ENCODE data around the gene ZDHHC11.
"Not testable (repeated sequence)": the region's sequence is repeated elsewhere in the genome, so short reads cannot be mapped to it uniquely, and the experiment has no call there.

Gene ZDHHC11

DNA sequence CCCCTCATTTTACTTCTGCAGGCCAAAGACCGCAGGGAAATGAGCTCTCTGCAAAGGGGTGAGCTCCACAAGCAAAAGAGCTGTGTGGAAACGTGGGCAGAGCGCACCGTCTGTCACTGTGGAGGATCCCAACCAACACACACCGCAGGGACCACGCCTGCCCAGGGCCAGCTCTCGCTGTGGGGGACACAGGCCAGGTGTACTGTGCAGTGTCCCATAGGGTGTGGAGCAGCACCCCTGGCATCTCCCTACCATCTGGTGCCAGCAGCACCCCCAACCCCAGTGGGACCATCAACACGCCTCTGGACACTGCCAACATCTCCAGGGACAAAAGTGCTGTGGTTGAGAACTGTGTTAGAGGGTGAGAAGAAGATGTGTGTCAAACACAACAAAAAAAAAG is 27.9 kb upstream of the ZDHHC11 start:
- not testable (repeated sequence) for DNase-seq

DNA sequence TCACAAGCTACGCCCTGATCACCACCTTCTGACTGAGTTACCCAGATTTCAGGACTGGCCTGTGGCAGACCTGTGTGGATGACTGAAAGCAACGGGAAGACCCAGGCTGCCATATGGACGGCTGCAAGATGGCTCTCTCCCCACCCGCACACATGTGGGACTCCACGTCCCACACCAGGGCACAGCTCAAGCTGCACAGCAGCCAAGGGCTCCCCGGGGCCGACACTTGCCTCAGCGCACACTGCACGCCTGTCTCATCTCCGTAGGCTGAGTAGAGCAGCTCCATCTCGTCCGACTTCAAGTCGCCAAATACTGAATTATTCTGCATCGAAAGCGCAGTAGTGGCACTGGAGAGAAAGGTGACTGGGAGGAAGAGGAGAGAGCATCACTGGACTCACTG is 27.3 kb upstream of the ZDHHC11 start:
- no peak for DNase-seq

DNA sequence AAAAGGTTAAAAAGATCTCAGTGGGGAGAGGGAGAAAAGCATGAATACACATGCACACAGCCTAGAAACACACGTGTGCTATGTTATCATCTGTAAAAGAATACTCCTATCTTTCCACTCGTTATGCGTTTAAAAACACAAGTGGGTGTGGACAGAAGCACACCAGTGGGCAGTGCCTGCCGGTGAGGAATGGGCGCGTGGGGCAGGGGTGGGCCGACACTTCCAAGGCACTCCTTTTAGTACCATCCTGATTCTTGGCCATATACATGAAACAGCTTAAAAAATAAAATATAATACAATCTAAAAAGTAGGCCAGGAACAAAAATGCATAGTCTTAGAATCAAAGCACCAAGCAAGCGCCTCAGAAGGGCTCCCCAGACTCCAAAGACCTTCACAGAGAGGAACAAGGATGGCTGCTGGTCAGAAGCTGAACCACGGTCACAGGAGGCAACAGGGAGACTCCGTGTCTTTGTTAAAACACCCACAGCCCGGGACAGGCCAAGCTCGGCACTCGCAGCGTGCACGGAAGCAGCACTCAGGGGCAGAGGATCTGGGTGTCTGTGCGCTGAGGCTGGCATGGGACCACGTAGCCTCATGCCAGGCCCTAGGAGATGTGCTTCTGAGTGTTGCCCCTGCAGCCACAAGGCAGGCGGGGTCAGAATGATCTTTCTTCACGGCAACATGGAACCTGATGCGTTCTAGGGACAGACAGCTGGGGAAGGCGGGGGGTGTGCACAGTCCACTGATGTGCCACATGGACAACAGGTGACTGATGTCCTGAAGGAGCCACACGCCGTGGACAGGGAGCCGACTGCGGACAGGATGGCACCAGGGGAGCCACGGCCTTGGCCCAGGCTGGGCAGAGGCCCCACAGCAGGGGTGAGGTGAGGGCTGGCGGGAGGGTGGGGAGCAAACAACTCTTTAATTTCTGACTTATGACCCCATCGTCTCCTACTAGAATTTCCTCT is 25.9 kb upstream of the ZDHHC11 start:
- DNase-seq, result no peak

DNA sequence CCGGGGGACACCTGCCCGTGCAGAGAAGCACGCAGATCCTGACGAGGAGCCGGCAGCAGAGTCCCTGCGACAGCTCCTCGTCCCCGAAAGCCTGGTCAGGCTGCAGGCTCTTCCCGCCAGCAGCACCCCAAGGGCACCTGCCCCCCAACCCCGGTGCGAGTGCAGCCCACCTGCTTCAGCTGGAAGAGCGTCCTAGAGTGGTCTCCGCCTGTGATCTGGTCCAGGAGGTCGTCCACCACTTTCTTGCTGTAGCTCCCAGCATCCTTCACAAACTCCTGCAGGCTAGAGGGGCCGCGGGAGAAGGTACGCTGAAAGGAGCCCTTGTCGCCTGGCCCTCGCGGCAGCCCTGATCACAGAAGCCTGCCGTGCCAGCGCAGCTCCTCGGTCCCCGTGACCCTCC is 25.1 kb upstream of the ZDHHC11 start:
- DNase-seq, result no peak

DNA sequence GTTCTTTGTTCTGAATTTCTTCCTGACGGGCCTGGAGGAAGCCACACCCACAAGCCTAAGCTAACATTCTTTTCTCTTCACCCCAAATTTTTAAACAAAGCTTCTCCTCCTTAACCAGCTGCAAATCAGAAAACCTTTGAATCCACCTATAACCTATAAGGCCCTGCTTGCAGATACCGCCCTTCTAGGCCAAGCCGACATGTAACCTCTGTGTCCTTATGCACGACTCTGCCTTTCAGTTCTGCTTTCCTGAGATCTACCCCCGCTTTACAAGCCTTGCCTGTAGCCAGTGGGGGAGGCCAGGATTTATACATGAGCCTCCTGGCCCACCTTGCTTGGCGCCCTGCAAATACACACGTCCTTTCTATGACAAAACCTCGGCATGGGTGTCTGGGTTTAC is 22.5 kb upstream of the ZDHHC11 start:
- DNase-seq, result no peak

DNA sequence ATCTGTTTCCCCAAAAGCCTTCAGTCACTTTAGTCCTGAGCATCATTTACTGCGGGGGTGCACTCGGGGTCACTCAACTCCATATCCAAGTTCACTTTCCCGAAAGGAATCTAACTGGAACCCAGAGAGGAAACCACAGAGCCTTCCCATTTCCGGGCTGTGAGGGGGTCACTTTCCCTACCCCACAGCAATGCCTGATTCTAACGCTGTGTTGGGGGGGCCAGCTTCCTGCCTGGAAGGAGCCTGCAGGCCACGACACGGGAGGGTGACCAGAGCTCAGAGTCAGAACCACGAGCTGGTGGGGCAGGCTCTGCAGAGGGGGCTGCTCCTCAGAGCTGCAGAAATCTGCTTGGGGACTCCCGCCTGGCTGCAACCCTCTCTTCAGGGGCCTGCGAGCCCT is 21.5 kb upstream of the ZDHHC11 start:
- no peak for DNase-seq

DNA sequence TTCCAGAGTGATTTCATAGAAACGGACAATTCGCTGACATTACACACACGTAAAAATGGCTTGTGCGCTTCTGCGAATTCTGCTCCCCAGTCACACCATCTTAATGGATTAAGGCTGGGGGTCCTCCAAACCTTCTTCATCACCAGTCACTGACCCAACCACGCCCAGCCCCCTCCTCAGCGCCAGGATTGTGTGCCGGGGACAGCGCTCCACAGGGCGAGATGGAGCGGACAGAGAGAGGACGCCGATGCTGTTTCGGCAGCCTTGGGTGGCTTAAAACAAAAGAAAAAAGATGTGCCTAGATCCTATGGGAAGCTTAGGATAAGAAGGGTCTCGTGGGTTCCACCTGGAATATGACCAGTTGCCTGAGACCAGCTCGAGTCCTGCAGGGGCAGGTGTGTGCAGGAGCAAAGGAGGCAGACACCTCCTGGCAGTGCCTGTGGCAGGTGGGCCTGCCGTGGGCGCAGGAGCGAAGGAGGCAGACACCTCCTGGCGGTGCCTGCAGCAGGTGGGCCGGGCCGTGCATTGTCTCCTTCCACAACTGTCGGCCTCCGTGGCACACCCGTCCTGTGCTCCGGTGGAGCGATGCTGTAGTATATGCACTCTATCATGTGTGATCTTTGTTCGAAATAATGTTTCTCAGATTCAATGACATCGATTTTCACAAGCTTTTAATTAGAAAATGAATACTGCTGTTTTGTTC is 21.0 kb upstream of the ZDHHC11 start:
- DNase-seq, result no peak

DNA sequence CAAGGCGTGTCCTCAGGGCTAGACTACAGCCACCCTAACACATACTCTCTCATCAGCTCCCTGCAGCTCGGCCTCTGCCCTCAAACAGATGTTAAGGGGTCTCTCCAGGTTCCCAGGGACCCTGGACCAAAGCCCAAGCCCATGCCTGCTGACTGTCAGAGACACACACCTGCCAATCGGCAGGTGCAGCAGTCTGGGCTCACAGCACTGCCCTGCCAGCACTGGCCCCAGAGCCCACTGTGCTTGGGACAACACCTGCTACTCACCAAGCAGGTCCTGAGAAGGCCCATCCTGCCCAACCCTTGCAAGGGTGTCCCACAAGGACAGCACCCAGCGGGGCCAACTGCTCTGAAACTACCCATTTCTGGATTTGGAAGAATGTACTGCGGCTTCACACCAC is 20.2 kb upstream of the ZDHHC11 start:
- no peak for DNase-seq

DNA sequence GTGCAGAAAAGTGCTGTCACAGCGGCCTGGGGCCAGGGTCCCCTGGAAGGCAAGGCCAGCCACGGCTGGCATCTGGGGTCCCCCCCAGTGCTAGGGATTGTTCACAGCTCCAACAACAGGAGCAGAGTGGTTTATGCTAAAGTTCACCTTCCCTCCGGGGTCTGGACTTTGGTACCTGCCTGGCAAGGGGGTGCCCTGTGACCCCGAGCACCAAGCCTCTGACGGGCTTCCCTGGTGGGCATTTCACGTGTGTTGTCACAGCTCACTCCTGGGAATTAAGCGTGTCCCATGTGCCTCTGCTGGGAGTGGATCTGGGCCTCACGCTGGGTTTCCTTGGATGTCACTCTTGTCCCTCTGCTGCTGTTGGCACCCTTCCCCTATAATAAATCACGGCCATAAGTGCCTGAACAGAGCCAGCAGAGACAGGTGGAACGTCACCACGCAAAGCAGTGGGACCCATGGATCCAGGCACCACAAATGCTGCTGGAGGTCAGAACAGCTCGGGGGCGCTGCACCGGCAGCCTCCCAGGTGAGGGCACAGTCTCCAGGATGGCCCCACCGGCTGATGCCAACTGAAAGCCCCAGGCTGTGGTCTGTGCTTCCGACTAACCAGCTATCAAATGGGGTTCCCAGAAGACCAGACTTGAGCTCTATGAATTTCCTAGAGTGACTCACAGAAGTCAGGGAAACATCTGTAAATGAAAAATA is 17.8 kb upstream of the ZDHHC11 start:
- no peak for DNase-seq

DNA sequence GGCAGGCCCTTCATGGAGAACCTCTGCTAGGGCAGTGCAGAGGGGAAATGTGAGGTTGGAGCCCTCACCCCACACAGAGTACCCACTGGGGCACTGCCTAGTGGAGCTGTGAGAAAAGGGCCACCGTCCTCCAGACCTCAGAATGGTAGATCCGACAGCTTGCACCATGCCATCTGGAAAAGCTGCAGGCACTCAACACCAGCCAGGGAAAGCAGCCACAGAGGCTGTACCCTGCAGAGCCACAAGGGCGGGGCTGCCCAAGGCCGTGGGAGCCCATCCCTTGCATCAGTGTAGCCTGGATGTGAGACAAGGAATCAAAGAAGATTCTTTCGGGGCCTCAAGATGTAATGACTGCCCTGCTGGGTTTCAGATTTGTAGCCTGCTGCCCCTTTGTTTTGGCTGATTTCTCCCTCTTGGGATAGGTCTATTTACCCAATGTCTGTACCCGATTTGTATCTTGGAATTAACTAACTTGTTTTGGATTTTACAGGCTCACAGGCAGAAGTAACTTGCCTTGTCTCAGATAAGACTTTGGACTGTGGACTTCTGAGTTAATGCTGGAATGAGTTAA is 16.6 kb upstream of the ZDHHC11 start:
- peak; percentile 54 for DNase-seq

DNA sequence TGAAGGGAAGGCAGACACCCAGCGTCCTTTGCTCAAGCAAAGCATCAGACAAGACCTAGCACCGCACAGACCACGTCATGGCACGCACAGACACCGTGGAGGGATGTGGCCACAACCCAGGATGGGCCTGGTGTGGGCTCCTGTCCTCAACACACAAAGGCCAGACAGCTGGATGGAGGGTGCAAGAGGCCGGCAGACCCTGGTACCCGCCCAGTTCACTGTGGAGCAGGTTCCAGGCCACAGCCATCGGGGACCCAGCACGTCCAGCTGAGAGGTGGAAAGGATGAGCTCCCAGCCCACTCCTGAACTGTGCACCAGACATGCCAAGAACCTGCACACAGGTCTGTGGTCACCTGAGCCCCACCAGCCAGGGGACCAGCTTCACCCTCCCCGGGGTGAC is 15.0 kb upstream of the ZDHHC11 start:
- DNase-seq, result no peak

DNA sequence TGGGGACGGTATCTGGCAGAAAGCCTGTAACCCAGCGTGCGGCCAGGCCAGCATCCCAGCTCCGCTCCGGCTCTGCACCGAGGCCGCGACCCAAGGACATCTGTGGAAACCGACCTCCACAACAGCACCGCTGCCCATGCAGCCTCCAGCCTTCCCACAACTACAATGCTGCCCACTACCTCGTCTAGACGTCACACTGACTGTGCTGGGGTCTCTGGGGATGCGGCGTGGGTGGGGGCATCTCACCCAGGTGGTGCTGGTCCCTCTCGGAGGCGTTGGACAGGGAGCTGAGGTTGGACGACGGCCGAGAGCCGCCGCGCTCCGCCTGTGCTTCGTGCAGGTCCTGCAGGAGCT is 14.4 kb upstream of the ZDHHC11 start:
- no peak for DNase-seq

DNA sequence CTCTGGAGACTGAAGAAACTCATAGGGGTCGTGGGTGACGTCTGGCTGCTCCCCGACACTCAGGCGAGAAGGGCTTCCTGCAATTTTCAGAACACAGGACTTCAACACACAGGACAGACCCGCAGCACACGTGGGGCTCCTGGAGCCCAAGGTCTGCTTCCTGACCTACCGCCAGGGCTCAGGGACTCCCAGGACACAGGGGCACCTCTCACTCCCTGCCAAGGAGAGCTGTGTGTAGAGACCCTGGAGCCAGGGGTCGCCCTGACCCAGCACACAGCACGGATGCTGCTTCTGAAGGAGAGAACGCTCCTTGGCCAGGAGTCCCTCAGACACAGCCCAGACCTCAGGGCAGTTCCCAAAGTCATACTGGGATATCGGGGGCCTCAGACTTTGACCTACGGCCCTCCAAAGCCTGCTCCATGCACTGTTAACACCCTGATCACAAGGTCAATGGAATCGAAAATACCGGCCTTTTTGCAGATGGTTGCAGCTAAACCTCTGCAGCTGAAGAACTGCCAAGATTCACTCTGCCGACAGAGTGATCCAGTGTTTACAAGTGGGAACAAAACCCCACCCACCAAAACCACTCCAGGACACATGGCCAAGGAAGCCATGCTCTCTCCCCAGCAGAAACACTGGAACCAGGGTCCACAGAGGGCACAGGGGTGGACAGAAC is 13.8 kb upstream of the ZDHHC11 start:
- no peak for DNase-seq

DNA sequence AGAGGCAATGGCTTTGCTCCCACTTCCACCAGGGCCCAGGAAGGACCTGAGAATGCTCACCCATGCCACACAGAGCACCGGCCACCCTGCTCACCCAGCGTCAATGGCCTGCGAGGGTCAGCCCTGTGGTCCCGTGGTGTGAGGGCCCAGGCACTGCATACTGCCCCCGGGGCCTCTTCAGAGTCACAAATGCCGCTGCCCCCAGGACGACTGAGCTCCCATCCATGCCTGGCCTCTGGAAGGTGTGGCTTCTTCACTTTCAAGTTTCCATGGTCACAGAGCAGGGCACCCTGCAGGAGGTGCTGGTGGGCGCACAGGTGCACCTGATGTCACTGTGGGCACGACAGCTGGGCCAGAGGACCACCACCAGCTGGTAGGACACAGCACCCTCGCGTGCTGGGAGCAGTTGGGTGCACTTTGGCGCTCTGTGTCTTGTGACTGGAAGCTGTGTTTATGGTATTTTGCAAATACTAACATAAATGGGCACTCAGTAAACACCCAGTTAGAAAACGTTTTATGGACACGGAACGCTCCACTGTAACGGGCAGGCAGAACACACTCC is 12.5 kb upstream of the ZDHHC11 start:
- peak; percentile 70 for DNase-seq

DNA sequence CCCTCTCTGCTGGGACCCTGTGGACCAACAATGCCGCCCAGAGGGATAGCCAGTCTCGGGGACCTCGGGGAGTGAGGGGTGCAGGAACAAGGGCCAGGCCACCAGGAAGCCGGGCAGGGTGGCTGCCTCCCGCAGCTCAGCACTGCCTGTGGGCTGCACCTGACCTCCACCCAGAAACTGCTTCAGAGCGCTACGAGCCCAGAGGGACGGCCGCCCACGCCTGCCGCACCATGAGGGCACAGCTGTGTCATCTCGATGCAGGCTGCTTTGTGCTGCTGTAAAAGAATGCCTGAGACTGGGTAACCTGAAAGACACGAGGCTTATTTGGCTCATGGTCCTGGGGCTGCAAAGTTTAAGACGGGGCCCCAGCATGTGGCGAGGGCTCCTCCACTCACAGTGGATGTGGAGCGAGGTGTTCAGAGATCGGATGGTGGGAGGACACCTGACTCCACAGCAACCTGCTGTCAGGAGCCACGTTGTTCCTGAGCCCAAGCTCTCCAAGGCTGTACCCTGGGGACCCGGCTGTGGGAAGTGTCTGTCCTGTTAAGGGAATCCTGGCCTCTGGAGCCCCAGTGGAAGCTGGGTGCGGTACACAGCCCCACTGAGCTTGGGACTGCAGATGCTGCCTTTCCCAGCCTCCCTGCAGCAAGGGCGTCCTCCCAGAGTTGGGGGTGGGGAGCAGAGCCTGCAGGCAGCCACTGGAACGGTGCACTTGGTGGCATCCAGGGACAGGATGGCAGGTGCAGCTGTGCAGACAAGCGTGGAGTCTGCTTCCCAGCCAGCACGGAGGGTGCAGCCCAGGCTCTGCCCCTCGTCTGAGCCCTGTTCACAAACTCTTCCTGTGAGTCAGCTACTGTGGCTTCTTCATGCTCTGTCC is 11.8 kb upstream of the ZDHHC11 start:
- DNase-seq, result peak; percentile 98

DNA sequence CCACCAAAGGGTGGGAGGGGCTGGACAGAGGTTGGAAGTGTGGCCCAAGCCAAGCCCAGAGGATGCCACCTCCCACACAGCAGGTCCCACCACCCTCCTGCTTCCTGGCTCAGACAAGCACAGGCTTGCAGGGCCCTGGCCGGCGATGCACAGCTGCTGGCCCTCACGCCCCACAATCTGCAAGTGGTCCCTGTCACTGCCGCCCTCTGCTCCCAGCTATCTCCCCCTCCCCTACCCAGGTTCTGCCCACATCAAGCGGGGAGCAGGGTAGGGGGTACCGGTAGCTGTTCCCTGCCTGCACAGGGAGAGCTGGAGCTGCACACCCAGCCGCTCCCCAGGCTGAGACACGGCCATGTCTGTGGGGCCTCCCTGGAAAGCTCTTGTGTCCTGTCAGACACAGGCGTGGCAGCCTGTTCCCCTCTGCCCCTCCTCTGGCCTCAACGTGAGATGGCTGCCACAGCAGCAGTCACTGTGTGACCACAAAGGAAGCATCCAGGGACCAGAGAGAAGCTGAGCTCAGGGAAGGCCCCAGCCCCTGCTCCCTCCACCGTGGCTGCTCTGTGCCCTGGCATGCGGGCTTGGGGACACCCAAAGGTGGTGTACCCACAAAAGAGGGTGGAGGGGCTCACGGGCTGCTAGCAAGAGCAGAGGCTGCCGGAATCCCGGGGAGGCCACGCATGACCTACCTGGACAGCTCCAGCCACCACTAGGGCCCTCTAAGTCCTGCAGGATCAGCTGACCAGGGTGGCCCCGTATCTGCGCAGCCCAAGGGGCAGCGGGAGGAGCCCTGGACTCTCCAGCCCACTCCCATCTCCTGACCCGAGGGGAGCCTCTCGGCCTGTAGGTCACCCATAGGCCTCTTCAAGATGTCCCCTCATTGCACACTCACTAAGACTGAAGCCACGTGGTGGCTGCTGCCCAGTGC is 10.9 kb upstream of the ZDHHC11 start:
- DNase-seq, result peak; percentile 36

DNA sequence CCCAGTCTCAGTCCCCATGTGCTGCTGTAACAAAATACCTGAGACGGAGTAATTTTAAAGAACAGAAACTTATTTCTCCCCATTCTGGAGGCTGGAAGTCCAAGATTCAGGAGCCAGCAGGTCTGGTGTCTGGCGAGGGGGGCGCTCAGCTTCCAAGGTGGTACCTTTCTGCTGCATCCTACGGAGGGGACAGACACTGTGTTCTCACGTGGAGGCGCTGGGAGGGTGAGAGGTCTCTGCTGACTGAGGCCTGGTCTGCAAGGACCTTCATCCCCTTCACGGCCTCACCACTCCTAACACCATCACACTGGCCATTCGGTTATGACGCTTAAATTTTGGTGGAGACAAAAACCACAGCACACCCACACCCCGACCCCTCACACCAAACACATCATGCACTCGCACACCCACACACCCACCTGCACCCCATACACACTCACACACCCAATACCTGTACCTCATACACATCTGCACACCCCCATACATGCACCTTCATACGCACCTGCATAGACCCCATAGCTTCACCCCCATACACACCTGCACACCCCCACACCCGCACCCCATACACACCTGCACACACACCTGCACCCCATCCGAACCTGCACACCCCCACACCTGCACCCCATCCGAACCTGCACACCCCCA is 9.8 kb upstream of the ZDHHC11 start:
- DNase-seq, result no peak

DNA sequence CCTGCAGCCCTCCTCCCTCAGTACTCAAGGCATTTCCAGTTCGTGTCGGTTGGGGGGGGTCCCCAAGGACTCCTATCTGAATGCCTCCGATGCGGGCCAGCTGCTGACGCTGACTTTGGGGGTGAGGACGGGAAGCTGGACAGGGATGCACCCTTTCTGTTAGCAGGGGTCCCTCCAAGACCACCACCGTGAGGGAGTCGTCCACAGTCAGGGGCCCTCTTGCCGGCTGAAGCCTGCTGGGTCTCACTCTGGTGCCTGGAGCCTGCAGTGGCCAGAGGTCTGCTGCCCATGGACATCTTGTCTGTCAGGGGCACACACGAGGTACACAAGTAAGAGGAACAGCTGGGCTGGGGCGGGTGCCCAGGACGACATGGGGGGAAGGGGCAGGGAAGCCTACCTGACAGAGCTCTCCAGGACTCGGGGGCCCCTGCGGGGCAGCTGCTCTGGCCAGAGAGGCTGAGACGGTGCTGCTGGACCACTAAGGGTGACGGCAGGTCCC is 9.1 kb upstream of the ZDHHC11 start:
- no peak for DNase-seq

DNA sequence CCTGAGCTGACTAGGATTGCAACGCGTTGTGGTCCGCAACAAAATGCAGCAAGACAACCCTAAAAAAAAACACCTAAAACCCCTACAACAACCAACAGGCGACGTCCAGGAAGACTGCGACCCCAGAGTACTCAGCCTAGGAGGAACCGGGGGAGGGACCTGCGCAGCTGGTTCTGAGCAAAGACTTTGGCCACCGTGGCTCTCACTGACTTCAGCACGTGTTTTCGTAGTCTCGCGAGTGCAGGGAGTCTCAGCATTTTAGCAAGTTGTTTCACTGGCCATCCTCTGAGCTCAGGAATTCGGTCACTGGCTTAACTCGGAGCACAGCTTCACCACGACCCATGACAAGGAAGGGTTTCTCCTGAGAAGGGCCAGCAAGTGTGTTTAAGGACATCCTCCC is 8.6 kb upstream of the ZDHHC11 start:
- DNase-seq, result no peak

DNA sequence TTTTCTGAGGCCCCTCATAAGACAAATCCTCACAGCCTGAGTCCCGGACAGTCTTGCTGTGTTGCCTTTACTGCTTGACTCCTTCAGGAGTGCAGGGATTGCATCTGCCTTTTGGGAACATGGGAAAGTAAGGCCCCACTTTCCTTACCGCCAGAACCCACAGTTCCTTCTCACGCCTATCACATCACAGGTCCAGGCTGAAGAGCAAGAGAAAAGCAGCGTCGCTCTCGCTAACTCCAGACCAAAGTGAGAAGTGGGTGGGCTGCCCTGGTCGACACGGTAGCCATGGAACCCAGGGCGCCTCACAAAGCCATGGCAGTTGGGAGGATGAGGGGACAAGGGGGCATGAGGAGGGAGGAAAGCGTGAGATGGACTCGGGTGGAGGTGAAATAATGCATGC is 7.9 kb upstream of the ZDHHC11 start:
- DNase-seq, result no peak
